Activated CD8-positive, alpha-beta memory T cell treated with anti-CD3 and anti-CD28 coated beads for 36 hours (primary cell): ENCODE data around the gene IQSEC2. TPM values are rescaled to one million over a fixed set of nuclear protein-coding genes. Genes with fewer than 3 reads are reported as not detected.

Experiments used
- CTCF ChIA-PET: fragments of 350-600 bp; sonication (Branson Sonifier 250); formaldehyde crosslinking; loops from one replicate; lab custom pipeline; 2021; ENCODE audit warnings: antibody characterized with exemption; lab: Charles Lee
- POLR2A ChIA-PET: fragments of 350-600 bp; sonication (Branson Sonifier 250); formaldehyde crosslinking; loops from one replicate; lab custom pipeline; 2021; ENCODE audit warnings: antibody characterized with exemption; lab: Charles Lee
- total RNA-seq, 2 experiments: library from RNA; stranded (reverse); gene quantifications; one replicate each; pipeline ENCODE4 v1.2.3, GENCODE V29; 2021

The IQSEC2 gene
- total RNA-seq, 2 experiments from 2014 or later = 0.65 to 0.95 TPM

GRCh38 chrX:53280331-53281320 is 758 bp downstream of the IQSEC2 start:
- ChIA-PET CTCF (interaction anchor here (1.0 kb wide), 1 partner anchor 38 kb away, joined by 3 read pairs; no protein-coding TSS in a partner anchor), POLR2A (no interaction called here)

GRCh38 chrX:53279296-53280237 is 1.8 kb downstream of the IQSEC2 start:
- POLR2A ChIA-PET = no interaction called here

GRCh38 chrX:53272808-53273337 is 8.5 kb downstream of the IQSEC2 start:
- ChIA-PET CTCF (no interaction called here), POLR2A (no interaction called here)

More at GRCh38 chrX:53279296-53280237, 1.8 kb downstream of the IQSEC2 start:
- CTCF ChIA-PET = no interaction called here

DNA sequence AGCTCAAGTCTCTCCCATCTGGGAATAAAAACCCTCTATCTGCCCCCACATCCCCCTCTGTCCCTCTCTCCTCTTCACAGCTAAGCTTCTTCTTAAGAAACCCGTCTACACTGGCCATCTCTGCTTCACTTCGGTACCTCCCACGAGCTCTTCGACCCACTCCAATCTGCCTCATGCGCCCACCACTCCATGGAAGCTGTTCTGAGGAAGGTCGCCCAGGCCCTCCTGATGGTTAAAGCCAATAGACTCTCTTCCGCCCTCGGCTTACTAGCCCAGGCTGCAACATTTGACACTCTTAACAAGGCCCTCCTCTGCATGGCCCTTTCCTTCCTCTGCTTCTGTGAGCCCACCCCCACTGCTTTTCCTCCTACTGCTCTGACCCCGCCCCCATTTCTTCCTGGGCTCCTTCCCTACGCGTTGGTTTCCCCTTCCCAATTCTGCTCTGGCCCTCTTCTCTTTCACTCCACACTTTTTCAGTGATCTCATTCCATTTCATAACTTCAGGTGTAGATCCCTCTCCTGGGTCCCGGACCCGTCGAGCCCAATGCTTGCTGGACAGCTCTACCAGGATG is 11.8 kb downstream of the IQSEC2 start:
- ChIA-PET POLR2A (no interaction called here), CTCF (no interaction called here)

GRCh38 chrX:53268173-53268572 is 13.2 kb downstream of the IQSEC2 start:
- ChIA-PET POLR2A (no interaction called here), CTCF (no interaction called here)

- POLR2A ChIA-PET = no interaction called here
- CTCF ChIA-PET = no interaction called here
These were observed 14.5 kb downstream of the IQSEC2 start for GRCh38 chrX:53266914-53267313.

- ChIA-PET CTCF (no interaction called here), POLR2A (no interaction called here)
These were observed 15.4 kb downstream of the IQSEC2 start for GRCh38 chrX:53265771-53266574.

- ChIA-PET POLR2A (interaction anchor here (0.8 kb wide), 1 partner anchor 38 kb away, joined by 3 read pairs; the partner anchor contains the start of gene KDM5C), CTCF (interaction anchor here (0.6 kb wide), 1 partner anchor 43 kb away, joined by 3 read pairs; no protein-coding TSS in a partner anchor)
These were observed 17.7 kb downstream of the IQSEC2 start for GRCh38 chrX:53263597-53264094.

GRCh38 chrX:53262918-53263394 is 18.4 kb downstream of the IQSEC2 start:
- POLR2A ChIA-PET = interaction anchor here (0.8 kb wide), 1 partner anchor 38 kb away, joined by 3 read pairs; the partner anchor contains the start of gene KDM5C
- CTCF ChIA-PET = no interaction called here

- CTCF ChIA-PET = no interaction called here
- POLR2A ChIA-PET = interaction anchor here (0.6 kb wide), 1 partner anchor 58 kb away, joined by 5 read pairs; no protein-coding TSS in a partner anchor
These were observed 19.0 kb downstream of the IQSEC2 start for GRCh38 chrX:53262189-53262917.

DNA sequence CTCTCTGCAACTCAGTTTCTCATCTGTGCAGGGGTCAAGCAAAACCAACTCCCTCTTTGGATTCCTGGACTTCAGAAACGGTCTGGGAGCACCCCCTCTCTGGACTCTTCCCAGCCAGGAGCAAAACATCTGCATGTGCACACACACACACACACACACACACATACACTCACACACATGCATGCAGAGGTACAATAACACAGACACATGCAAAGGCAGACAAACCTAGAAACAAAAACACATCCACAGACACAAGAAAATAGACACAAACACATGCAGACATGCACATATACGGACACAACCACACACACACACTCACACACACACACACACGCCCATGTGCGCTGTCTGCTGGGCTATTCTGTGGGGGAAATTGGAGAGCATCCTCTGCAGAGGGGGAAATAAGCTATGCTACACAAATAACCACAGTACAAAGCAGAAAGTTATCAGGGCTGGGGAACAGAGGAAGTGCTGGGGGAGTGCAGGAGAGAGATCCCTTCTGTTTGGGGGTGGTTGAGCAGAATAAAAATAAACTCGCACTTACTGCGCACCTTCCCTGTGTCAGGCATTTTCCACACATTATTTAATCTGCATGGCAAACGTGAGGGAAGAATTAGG is 19.9 kb downstream of the IQSEC2 start:
- ChIA-PET CTCF (interaction anchor here (0.7 kb wide), 1 partner anchor 66 kb away, joined by 3 read pairs; no protein-coding TSS in a partner anchor), POLR2A (interaction anchor here (0.6 kb wide), 1 partner anchor 58 kb away, joined by 5 read pairs; no protein-coding TSS in a partner anchor)

DNA sequence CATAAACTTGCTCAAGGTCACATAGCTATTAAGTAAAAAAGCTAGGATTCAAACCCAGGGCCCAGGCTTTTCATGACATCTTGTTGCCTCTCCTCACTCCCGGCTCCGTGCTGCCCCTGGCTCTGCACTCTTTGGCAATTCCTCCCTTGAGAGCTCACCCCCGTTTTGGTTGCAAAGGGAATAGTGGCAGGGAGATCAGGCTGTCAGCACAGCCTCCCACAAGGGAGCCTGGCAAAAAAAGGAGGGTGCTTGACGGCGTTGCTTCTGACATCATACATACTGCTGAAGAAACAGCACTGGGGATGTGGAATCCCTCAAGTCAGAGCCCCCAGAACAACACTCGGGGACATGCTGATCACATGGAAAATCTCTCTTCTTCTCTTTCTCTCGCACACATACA is 20.5 kb downstream of the IQSEC2 start:
- CTCF ChIA-PET = no interaction called here

DNA sequence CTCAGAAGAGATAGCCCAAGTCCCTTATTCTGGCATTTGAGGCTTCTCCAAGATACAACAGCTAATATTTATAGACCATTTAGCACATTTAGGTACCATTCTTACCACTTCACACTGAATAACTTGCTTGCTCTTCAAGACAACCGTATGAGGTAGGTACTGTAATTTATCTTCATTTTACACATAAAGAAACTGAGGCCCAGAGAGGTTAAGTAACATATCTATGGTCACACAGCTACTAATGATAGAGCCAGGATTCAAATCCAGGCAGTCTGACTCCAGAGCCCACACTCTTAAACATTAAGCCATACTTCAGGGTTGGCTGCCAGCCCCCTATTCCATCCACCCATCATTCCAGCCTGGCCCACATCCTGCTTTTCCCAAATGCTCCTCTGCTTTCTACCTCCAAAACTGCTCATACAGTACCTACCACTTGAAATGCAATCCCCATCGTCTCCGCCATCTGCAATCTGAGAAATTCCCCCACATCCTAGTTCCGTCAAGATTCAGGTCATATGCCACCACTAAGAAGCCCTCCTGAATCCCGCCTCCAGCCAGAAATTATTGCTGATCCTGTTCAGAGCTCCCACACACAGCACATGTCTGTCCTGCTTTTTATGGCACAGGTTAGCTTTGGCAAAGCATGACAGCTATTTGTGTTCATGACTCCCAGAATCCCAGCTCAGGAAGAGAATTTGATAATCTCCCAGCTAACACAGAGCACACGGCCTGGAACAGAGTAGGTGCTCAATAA is 23.5 kb downstream of the IQSEC2 start:
- CTCF ChIA-PET = no interaction called here
- POLR2A ChIA-PET = no interaction called here

More for the DNA sequence above, 20.5 kb downstream of the IQSEC2 start:
- POLR2A ChIA-PET = no interaction called here

GRCh38 chrX:53257166-53257565 is 24.2 kb downstream of the IQSEC2 start:
- CTCF ChIA-PET = no interaction called here
- POLR2A ChIA-PET = no interaction called here

DNA sequence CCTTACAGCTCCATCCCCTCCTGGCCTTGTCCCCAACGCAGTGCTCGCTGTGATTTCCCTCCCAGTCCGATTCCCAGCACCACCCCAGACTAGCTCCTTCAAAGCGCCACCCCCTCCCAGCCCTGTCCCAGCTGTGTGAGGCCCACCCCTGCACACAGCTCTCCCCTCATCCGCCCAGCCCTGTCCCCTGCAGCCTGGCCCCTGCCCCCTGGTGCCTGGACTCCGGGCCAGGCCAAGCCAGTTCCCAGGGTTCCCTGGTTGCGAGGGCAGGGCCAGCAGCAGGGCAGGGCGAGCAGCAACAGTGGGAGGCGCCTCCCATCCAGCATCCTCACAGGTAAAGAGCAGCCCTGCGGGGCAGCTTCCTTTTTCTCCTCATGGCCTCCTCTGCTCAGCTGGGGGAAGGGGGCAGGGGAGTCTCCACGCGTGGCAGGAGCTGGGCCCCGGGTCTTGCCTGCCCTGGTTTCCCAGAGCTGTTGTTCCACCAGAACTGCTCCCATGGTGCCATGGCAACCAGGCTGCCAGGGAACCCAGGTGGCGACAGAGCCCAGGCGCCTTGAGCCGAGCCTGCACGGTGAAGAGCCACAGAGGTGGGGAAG is 24.8 kb downstream of the IQSEC2 start:
- CTCF ChIA-PET = no interaction called here

More for the DNA sequence above, 24.8 kb downstream of the IQSEC2 start:
- POLR2A ChIA-PET = no interaction called here
